Neural progenitor cell (in vitro differentiated cells): ENCODE results near the gene PSTPIP1.

Experiments used
- CTCF ChIP-seq: fragments of 200-600 bp; sonication (generic); IDR thresholded peaks from 2 replicates; pipeline ENCODE4 v1.5.1; 2017; ENCODE audit warnings: antibody characterized with exemption, mild to moderate bottlenecking
- EZH2 ChIP-seq: fragments of 200-600 bp; sonication (generic); IDR thresholded peaks from 2 replicates; pipeline ENCODE4 v1.6.1; 2017; ENCODE audit warnings: antibody characterized with exemption, mild to moderate bottlenecking, moderate library complexity

GRCh38 chr15:77017761-77018720, 23.1 kb downstream of the PSTPIP1 start:
- no peak for TF ChIP-seq CTCF
- no peak for TF ChIP-seq EZH2
